ENCODE data around the gene ADGRB2. TPM values are rescaled to one million over a fixed set of nuclear protein-coding genes. Genes with fewer than 3 reads are reported as not detected.

The ADGRB2 gene
- total and polyA plus RNA-seq, 7 donors: 1.3 to 3.9 (median 1.4) TPM; not detected in 2

- no peak for TF ChIP-seq EP300 (IDR thresholded peaks at IDR 0.05)
- TF ChIP-seq POLR2AphosphoS5 (IDR thresholded peaks at IDR 0.05): no peak
- TF ChIP-seq POLR2A (IDR thresholded peaks at IDR 0.05): no peak
- TF ChIP-seq CTCF (IDR thresholded peaks at IDR 0.05): no peak
- H3K4me1 ChIP-seq: no peaks in the 10 kb centered on the region
- H3K27ac ChIP-seq: no peak overlapping the region
- H3K27me3 ChIP-seq: no peaks in the 10 kb centered on the region
- H3K9me3 ChIP-seq: no peaks in the 10 kb centered on the region
- no peak overlapping the region for H3K4me3 ChIP-seq
- H3K36me3 ChIP-seq: no peaks in the 10 kb centered on the region
- intact Hi-C loops (cut with DNase I): no loop called here
- 62 to 75% methylated on average over 12 of the region's 12 CpGs for WGBS, 2 donors
- DNase-seq: no peak
These were observed 38.2 kb downstream of the ADGRB2 start for GRCh38 chr1:31725777-31726535.

- DNase-seq: no peak
- H3K27me3 ChIP-seq: no peaks in the 10 kb centered on the region
- no peak overlapping the region for H3K27ac ChIP-seq
- H3K36me3 ChIP-seq: no peaks in the 10 kb centered on the region
- 77 to 86% methylated on average over 10 of the region's 10 CpGs for WGBS, 2 donors
- H3K4me3 ChIP-seq: no peak overlapping the region
- H3K9me3 ChIP-seq: no peaks in the 10 kb centered on the region
- H3K4me1 ChIP-seq: no peaks in the 10 kb centered on the region
- intact Hi-C loops (cut with DNase I): no loop called here
- no peak for TF ChIP-seq POLR2AphosphoS5 (IDR thresholded peaks at IDR 0.05)
- TF ChIP-seq CTCF (IDR thresholded peaks at IDR 0.05): no peak
- TF ChIP-seq POLR2A (IDR thresholded peaks at IDR 0.05): no peak
- no peak for TF ChIP-seq EP300 (IDR thresholded peaks at IDR 0.05)
These were observed 39.0 kb downstream of the ADGRB2 start for GRCh38 chr1:31725134-31725533.

- DNase-seq: no peak
- Histone ChIP-seq H3K27ac (no peak overlapping the region), H3K27me3 (no peaks in the 10 kb centered on the region), H3K4me1 (no peaks in the 10 kb centered on the region), H3K9me3 (no peaks in the 10 kb centered on the region), H3K36me3 (no peaks in the 10 kb centered on the region), H3K4me3 (no peak overlapping the region)
- WGBS, 2 donors: 39 to 53% methylated on average over 5 of the region's 5 CpGs
- TF ChIP-seq POLR2AphosphoS5 (IDR thresholded peaks at IDR 0.05): no peak
- TF ChIP-seq CTCF (IDR thresholded peaks at IDR 0.05): no peak
- TF ChIP-seq POLR2A (IDR thresholded peaks at IDR 0.05): no peak
- intact Hi-C loops (cut with DNase I): no loop called here
These were observed 40.2 kb downstream of the ADGRB2 start for GRCh38 chr1:31723828-31724359.

- peaks cover 0 to 29% (median 26%) of the 10 kb centered on the region in 4 donors for H3K4me1 ChIP-seq
- TF ChIP-seq EP300 (IDR thresholded peaks at IDR 0.05): no peak
- no peak overlapping the region for H3K27ac ChIP-seq
- WGBS, 2 donors: 67 to 73% methylated on average over 4 of the region's 4 CpGs
- DNase-seq: no peak
- no peaks in the 10 kb centered on the region for H3K27me3 ChIP-seq
- intact Hi-C loops (cut with DNase I): no loop called here
- H3K36me3 ChIP-seq: no peaks in the 10 kb centered on the region
- H3K9me3 ChIP-seq: no peaks in the 10 kb centered on the region
- H3K4me3 ChIP-seq: no peak overlapping the region
These were observed 45.7 kb downstream of the ADGRB2 start for GRCh38 chr1:31718327-31718897.

GRCh38 chr1:31717341-31717740 is 46.8 kb downstream of the ADGRB2 start:
- intact Hi-C loops (cut with DNase I): no loop called here
- 70 to 75% methylated on average over 6 of the region's 6 CpGs for WGBS, 2 donors

More at GRCh38 chr1:31717341-31717740, 46.8 kb downstream of the ADGRB2 start:
- Histone ChIP-seq H3K4me3 (no peak overlapping the region), H3K9me3 (no peaks in the 10 kb centered on the region), H3K27me3 (no peaks in the 10 kb centered on the region), H3K36me3 (no peaks in the 10 kb centered on the region), H3K27ac (no peak overlapping the region), H3K4me1 (peaks cover 0 to 40% (median 37%) of the 10 kb centered on the region in 4 donors)
- TF ChIP-seq CTCF (IDR thresholded peaks at IDR 0.05) (no peak), POLR2AphosphoS5 (IDR thresholded peaks at IDR 0.05) (no peak), EP300 (IDR thresholded peaks at IDR 0.05) (no peak), POLR2A (IDR thresholded peaks at IDR 0.05) (no peak)
- DNase-seq: no peak

All from sigmoid colon (tissue), 7 donors.